HG03342 (cell line): ENCODE data around the gene PCSK6.

Experiments
- ATAC-seq: cut with Tn5 transposase; IDR thresholded peaks from one replicate; pipeline ENCODE4 v1.9.1; 2021; ENCODE audit warnings: mild to moderate bottlenecking, moderate library complexity; ENCODE audit not compliant: unreplicated experiment

Gene PCSK6

DNA sequence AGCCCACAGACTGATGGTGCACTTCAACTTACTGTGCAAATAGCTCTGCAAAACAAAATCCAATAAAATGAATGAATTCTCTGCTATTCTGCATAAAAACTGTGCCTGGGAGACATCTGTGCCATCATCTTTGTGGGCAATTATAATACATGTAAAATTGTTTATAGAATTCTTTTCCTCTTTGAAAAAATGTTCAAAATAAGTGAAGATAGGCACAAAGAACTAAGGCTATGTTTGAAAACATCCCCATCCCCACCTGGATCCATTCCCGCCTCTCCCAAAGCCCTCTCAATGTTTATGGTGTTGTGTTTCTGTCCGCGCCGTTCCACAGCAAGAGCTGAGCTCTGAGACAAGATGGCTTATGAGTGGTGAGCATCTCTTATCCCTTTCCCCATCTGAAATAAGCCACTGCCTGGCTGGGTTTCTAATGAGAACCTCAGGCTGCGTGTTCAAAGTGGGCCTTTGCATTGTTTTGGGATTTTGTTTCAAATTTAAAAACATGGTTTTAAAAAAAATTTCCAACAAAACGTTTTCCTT lies 172.1 kb downstream of the PCSK6 start:
- no peak for ATAC-seq

DNA sequence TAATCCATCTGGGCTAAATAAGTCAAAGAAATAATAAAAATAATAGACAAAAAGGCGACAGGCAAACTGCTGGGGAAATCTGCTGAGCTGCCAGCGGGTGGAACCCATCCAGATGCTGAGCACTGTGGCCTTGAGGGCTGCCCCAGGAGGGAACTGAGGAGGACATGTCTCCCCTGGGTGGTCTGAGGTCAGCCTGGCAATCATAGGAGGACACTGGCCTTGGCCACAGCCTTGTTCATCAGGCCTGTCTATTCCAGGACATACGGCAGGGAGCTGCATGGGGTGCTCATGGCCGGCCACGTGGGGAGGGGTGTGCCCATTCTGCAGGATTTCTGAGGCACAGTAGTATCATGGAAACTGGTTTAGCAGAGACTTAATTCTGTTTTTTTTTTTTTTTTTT lies 173.0 kb downstream of the PCSK6 start:
- ATAC-seq: no peak

DNA sequence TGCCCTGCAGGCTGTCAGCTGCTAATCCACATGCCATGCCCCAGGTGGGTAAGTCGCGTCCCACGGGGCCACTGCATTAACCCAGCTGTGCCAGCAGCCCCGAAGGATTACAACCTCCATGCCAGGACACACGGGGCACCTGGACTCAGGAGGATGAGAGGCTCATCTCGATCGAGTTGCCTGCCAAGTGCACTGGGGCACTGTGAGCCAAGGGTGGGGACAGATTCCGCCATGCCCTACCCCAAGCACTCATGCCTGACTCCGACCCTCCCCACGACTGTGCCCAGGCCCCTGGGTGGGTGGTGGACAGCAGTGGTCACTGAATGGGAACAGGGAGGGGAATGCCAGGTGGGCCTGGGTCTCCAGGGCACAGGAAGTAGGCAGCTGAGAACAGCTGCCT lies 173.8 kb downstream of the PCSK6 start:
- ATAC-seq: no peak

DNA sequence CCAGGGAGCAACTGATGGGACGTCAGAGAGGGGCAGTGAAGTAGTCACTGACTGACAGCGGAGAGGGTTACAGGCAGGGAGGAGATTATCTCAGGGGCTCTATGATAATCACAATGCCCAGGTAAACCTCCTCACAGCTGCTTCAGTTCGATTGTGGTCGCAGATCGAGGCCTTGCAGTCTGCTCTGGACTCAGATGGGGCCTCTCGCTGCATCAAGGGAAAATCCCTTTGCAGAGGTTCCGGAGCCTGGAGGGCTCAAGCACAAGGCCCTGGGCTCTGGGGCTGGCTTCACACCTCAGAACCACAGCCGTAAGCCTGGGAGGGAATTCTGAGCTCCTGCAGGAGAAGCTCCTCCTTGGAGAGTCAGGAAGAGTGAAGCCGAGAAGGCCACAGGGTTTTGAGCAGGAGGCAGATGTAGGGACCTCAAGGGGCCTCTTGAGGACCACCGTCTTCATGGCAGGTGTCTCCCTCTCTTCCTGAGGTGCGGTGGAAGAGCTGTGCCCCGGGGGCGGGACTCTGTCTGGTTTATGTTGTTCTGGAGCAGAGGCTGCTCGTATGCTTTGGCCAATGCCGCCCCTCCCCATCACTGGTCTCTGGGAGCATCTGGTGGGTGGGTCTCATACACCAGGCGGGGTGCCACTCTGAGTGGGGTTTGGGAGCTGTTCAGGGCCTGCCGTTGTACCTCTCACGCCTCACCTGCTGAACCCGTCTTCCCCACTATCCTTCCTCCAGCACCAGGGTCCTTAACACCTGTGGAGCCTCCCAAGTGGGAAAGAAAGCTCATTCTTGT lies 175.0 kb downstream of the PCSK6 start:
- no peak for ATAC-seq

DNA sequence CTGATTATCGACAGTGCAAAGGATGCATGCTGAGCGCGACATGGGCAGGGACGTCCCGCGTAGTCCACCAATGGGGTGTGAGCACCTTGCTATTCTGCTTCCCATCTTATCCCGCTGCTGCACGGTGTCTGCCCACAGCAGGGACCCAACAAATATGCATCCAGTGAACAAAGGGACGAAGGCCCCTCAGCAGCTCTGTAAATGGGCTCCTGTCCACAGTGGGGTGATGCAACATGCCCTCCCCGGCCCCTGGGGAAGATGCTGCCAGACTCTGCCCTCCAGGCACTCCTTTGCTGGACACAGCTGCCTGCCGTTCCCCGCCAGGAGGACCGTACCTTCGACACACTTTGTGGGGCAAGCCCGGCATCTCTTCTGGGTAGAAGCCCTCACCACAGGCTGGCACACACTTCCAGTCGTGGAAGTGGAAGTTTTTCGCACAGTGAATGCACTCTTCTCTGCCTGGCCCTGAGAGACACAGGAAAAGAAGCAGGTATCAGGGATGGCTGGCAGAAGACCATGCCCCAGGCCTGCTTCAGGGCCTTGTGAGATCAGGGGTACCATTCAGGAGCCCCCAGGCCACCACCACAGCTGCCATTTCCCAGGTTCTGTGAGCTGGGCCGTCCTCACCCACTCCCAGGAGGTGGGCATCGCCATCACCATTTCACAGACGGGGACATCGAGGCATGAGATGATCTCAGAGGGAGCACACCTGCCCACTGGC lies 176.3 kb downstream of the PCSK6 start:
- no peak for ATAC-seq

DNA sequence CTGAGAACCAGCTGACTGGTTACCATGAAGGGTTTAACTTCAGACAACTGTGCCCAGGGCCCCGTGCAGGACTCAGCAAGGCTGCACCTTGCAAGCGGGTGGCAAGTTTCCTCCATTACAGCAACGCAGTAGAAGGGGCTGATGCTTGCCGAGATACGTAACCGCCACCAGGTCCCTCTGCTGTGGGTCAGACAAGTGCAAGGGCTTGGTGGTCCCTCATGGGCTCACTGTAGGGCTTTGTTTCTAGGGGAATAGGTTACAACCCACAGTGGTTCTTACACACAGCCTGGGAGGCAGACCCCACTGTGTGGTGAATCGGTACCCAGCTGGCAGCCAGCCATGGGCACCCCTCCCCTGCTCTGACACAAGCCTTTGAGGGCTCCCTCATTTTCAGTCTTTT lies 179.0 kb downstream of the PCSK6 start:
- no peak for ATAC-seq

DNA sequence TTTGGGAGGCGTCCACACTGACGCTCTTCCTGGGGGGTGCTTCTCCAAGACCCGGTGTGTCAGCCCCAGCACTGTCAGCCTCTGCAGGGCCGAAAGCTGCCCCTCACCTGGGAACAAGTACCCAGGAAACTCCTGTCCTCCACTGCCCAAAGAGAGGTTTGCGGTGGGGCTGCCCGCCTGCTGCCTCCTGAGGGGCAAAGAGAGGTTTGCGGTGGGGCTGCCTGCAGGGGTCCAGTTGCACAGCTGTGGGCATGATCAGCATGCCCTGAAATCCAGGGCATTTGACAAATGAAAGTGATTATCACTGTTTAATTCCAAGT lies 179.4 kb downstream of the PCSK6 start:
- ATAC-seq: no peak

DNA sequence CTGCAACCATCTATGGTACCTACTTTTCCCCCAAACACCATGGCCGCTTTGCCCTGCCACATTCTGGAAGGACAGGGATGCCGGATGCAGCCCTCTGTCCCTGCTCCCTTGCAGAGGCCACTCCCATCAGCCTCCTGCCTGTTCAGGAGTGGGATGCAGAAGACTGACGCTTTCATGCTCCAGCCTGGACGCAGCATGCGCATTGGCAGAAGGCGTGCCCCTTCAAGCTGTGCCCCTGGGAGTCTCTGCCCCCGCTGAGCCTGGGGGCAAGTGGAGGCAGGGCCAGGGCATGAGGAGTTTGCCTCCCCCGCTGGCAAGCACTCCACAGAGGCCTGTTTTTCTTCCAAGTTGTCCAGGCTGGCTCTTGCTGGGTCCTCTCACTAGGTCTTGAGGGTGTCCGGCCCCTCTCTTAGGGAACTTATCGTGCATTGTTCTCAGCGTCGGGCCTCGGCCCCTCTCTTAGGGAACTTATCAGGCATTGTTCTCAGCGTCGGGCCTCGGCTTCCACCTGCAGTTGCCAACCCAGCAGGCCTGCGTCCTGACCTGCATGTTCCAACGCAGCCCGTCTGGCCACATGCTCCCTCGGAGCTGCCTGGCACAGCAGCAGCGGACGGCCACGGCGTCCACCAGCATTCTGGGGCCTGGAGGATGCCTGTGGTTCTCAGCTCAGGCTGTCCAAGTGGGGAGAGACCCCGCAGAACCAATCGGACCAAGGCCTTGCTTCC lies 179.9 kb downstream of the PCSK6 start:
- ATAC-seq: no peak

DNA sequence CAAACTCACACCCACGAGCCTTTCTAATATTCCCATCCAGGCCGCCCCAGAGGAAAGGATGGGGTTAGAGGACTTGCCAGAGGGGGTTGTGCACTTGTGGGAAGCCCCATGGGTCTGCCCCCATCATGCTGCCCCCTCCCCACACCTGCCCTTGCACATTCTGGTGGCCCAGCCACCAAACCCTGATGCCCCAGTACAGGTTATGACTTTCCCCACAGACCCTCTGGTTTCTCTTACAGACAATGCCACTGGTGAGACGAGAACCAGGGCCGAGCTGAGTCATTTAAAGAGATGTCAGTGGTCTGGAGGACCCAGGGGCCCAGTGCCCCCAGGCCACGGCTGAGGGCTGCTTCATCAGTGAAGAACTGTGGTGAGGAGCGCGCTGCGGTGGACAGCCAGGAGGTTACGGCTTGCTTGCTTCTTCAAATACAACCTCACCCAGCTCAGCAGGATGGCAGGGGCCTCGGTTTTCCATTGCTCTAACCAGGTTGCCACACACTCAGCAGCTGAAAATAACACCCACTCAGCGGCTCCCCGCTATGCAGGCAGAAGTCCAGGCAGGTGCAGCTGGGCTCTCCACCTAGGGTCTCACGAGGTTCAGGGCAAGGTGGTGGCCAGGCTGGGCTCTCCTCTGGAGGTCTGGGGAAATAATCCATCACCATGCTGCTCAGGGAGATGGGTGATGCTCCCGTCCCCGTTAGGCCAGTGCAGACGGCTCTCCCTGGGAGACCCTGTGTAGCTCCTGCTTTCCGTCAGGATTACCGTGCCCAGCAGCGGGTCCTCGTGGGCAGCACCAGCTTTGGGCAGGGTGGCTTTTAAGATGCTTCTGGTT lies 180.7 kb downstream of the PCSK6 start:
- no peak for ATAC-seq

DNA sequence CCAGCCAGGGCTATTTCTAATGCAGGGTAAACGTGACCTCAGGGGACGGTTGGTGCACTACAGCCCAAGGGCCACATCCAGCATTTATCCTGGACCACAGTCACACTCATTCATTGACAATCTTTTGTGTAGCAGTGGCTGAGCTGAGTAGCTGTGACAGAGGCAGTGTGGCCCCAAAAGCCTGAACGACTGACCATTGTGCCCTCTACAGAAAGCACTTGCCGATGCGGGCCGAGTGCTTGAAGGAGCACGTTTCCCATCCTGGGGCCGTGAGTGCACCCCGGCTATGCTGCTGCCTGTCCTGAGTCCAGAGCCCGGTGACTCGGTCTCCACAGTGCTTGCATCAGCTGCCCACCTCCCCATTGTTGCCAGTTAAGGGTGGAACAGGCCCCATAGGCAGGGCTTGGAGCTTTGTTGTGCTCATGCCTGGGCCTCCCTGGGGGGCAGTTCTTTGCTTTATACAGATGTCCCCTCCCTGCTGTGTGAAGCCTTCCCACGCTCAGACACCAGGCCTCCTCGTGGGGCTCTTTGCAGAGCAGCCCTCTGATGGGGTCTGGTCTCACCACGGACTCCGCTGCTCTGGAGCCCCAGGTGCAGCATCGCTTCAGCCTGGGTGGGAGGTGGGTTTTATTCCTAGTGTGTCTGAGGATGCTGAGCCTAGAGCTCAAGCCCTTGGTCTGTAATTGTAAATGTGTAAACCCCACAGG lies 181.5 kb downstream of the PCSK6 start:
- no peak for ATAC-seq

DNA sequence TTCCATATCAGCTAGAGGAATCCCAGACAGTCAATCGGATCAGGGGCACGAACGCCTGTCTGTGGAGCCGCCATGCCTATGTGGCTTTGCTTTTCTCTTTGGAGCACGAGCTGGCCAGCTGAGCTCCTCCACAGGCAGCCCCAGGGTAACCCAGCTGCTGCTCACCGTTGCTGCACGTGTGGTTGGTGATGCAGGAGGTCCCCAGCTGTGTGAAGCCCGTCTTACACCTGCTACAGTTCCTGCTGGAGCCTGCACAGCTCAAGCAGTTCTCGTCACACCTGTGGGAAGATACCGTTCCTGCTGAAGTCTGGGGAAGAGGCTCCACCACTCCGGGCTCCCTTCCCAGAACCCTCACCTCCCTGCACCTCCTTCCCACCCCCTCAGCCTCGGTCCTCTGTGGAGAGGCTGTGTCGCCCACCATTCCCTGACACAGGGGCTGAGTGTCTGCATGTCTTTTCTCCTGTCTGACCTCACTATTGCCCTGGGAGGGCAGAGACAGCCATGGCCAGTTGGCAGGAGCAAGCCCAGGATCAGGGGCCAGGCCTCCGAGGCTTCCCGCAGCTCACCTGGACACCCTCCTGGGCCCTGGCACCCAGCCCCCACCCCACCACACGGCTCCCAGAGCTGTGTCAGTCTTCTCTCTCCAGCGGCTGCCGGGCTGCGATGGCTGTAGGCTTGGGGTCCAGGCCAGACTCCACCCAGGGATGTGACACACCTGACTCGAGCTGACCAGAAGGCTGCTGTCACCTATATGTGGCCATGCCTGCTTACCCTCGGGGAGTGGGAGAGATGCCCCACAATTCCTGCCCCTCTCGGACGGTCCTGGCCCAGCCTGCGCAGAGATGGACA lies 182.2 kb downstream of the PCSK6 start:
- no peak for ATAC-seq

DNA sequence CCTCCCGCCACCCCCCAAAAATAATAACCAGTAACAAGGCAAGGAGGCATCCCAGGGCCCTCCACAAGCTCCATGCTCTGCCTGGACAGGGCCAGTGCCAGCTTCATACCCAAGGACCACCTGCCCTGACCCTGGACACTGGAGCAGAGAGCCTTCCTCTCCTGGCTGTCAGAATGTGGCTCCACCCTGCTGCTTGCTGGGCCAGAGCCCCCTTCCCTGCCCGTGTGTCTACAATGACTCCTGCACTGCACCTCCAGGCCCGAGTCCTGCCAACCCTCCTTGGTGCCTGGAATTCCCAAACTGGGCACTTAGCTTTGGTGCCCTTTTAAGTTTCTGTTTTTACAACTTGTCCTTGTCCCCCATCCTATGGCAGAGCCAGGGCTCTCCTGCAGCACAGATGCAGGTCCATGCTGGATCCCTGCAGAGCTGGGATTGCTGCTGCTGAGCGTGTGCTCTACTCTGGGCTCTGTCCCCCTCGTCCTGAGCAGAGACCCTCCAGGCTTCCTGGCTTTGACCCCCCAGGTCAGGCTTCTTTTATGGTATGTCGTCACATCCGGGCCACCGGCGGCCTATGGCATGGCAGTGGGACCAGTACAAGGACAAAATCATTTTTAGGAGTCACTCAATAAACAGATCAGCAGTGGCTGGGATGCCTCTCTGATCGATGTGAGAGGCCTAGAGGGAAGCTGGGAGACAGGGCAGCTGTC lies 183.0 kb downstream of the PCSK6 start:
- no peak for ATAC-seq

DNA sequence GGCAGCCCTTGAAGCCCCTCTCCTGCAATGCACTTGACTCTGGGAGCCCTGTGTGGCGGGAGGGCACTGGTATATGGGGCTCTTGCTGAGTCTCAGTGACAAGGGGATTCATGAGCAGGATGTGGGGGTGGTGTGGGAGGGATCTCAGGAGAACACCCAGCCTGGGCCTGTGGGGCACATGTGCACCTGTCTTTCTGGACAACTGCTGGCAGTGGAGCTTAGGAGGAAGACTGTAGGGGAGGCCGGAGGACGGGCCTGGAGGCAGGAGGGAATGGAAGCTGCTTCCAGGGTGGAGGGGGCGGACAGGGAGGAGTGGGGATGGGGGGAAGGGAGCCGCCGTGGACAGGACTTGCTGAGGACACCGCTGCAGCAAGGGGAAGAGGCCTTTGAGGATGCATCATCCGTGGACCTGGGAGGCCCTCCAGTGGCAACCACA lies 183.7 kb downstream of the PCSK6 start:
- ATAC-seq: no peak

DNA sequence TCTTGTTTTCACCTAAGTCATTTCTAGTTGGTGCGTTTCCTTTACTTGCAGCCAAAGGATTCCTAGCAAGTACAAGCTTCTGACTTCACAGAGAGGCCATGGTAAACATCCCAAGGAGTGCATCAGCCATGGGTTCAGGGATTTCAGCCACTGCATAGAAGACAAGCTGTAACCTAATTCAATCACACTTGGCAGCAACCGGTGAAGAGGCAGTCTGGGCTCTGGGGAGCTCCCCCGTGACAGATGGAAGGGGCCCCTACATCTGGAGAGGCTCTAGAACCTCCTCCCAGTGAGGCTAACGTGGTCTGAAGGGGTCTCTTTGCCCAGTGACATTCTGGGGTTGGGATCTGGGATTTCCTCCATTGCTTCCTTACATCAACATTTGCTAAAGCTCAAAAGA lies 186.1 kb downstream of the PCSK6 start:
- no peak for ATAC-seq

DNA sequence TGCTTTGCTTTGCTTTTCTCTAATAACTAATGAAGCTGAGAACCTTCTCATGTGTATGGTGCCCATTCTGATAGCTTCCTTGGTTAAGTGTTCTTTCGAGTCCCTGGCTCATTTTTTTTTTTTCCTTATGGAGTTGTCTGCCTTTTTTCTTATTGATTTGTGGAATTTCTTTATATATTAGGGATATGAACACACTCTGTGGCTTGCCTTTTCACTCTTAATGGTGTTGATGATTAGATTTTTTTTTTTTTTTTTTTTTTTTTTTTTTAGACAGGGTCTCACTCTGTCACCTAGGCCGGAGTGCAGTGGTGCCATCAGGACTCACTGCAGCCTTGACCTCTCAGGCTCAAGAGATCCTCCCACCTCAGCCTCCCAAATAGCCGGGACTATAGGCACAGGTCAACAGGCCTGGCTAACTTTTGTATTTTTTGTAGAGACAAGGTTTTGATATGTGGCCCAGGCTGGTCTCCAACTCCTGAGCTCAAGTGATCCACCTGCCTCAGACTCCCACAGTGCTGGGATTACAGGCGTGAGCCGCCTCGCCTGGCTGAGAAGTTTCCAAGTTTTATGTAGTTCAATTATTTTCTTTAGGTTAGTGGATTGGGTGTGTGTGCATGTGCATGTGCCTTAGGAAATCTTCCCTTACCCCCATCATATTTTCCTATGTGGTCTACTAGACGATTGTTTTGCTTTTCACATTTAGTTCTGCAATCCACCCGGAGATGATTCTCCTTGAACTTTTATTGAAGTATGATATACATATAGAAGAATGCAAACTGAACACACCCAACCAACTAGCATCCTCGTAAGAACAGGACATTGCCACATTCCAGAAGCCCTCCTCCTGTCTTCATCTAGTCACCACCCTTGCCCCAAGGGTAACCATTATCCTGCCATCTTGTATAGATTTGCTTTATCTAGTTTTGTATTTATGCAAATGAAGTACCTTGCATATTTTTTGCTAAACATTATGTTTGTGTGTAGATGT lies 192.8 kb downstream of the PCSK6 start:
- no peak for ATAC-seq

DNA sequence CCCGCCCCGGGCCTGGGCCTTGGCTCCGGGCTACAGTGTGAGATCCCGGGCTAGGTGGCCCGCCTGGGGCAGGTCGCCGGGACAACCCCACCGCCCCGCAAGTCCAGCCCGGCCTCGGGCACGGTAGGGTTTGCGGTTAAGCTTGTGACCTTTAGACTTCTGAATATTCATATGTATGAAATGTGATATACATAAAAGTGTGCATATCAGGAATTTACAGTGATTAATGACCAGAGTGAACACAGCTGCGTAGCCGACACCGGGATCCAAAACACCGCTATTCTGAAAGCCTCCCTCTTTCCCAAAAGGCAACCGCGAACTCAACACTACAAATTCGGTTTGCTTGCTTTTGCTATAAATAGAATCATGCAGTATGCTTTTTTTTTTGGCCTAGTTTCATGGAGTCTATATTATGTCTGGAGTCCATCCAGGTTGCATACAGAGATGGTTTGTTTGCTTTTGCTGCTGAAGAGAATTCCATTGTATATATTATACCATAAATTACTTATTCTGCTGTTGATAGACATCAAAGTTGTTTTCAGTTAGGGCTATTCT lies 193.8 kb downstream of the PCSK6 start:
- ATAC-seq: no peak
